K562 (cell line): ENCODE measurements around the gene H2AZ2. TPM values are rescaled to one million over a fixed set of nuclear protein-coding genes. Genes with fewer than 3 reads are reported as not detected.

Experiments used
- BMI1 ChIP-seq: fragments of 150-350 bp; IDR thresholded peaks from 2 replicates; pipeline ENCODE4 v1.6.1; 2014; ENCODE audit warnings: low read length
- CAMTA2 ChIP-seq: fragments of 250-450 bp; sonication (Bioruptor Pico); conservative IDR thresholded peaks from 2 replicates; pipeline ENCODE4 v1.5.1; 2022
- CREM ChIP-seq: IDR thresholded peaks from 2 replicates; pipeline ENCODE4 v1.6.1; 2014; ENCODE audit warnings: antibody characterized with exemption, low read depth
- ETV5 ChIP-seq: sonication (generic); formaldehyde crosslinking; IDR thresholded peaks from 2 replicates; pipeline ENCODE4 v1.4.0; 2020; ENCODE audit warnings: low read depth, mild to moderate bottlenecking, missing genetic modification reagents
- EWSR1 ChIP-seq: fragments of 450-650 bp; IDR thresholded peaks from 2 replicates; pipeline ENCODE4 v1.6.1; 2018; ENCODE audit warnings: borderline replicate concordance, mild to moderate bottlenecking, low read depth, moderate library complexity; ENCODE audit not compliant: partially characterized antibody
- EZH2 ChIP-seq: IDR thresholded peaks from 2 replicates; pipeline ENCODE4 v1.6.1; 2012; ENCODE audit warnings: low read depth, mild to moderate bottlenecking, inconsistent platforms, low read length, borderline replicate concordance
- HMG20A ChIP-seq: fragments of 450-650 bp; formaldehyde crosslinking; conservative IDR thresholded peaks from 2 replicates; pipeline ENCODE4 v1.4.0; 2020; ENCODE audit warnings: mild to moderate bottlenecking, mixed read lengths
- KAT7 ChIP-seq: sonication (generic); formaldehyde crosslinking; IDR thresholded peaks from 2 replicates; pipeline ENCODE4 v1.8.0; 2022; ENCODE audit warnings: missing genetic modification reagents, mild to moderate bottlenecking, borderline replicate concordance
- KLF13 ChIP-seq: fragments of 450-650 bp; IDR thresholded peaks from 2 replicates; pipeline ENCODE4 v1.6.1; 2016; ENCODE audit warnings: missing genetic modification characterization, low read depth, mild to moderate bottlenecking, missing compliant biosample characterization, moderate library complexity, borderline replicate concordance
- MYNN ChIP-seq, 2 experiments: sonication (generic); formaldehyde crosslinking in 1 of 2; IDR thresholded peaks; 2 replicates each; pipeline versions ENCODE4 v1.5.0 to v1.6.1; 2016 to 2020; ENCODE audit warnings: antibody characterized with exemption in 1 of 2, missing genetic modification reagents in 1 of 2
- TCF7L2 ChIP-seq: fragments of 150-350 bp; IDR thresholded peaks from 2 replicates; pipeline ENCODE4 v1.6.1; 2016; ENCODE audit warnings: low read depth, mild to moderate bottlenecking, low read length, moderate library complexity
- TEAD4 ChIP-seq, 2 experiments: sonication (generic) in 1 of 2; formaldehyde crosslinking in 1 of 2; IDR thresholded peaks; 2 replicates each; pipeline versions ENCODE4 v1.6.1 to v1.8.0; 2012 to 2022; ENCODE audit warnings: borderline replicate concordance in 1 of 2, inconsistent platforms in 1 of 2, low read length in 1 of 2, mild to moderate bottlenecking in 1 of 2, missing genetic modification reagents in 1 of 2
- XRCC5 ChIP-seq: fragments of 200-400 bp; formaldehyde crosslinking; IDR thresholded peaks from 2 replicates; pipeline ENCODE4 v1.6.1; 2017; ENCODE audit warnings: low read depth, mild to moderate bottlenecking, low read length
- ZNF143 ChIP-seq: sonication (generic); formaldehyde crosslinking; IDR thresholded peaks from 2 replicates; pipeline ENCODE4 v1.9.0; 2022; ENCODE audit warnings: mild to moderate bottlenecking, missing genetic modification reagents
- ZNF780A ChIP-seq: fragments of 250-450 bp; sonication (Bioruptor Pico); IDR thresholded peaks from 2 replicates; pipeline ENCODE4 v1.5.0; 2021; ENCODE audit warnings: mild to moderate bottlenecking
- polyA plus RNA-seq, 8 experiments: library from polyadenylated mRNA; depleted of rRNA in 4 of 8; stranded (reverse) in 5 of 8; unstranded in 3 of 8; fragments of >200 nt; fragmentation: Nextera tagmentation in 2 of 8; fragmentation: Illumina TruSeq in 1 of 8; extraction: Ambion mirVana in 2 of 8; extraction: Trizol in 1 of 8; gene quantifications; 2 replicates each; pipeline versions ENCODE4 v1.2.1 to v1.2.3, GENCODE V29; 2011 to 2014; ENCODE audit warnings: inconsistent platforms in 1 of 8, missing spikeins in 1 of 8
- total RNA-seq, 7 experiments: library from RNA; depleted of rRNA in 6 of 7; stranded (reverse); fragments of >200 nt in 6 of 7; fragmentation: Illumina TruSeq in 2 of 7; extraction: Trizol in 2 of 7; gene quantifications; 2 replicates each; pipeline versions ENCODE4 v1.2.1 to v1.2.3, GENCODE V29; 2011 to 2021; ENCODE audit warnings: low replicate concordance in 1 of 7
- TF ChIP-seq, protein P1 (sequence below): fragments of 450-650 bp; formaldehyde crosslinking; IDR thresholded peaks from 2 replicates; pipeline ENCODE4 v1.4.0; 2020; ENCODE audit warnings: mild to moderate bottlenecking, moderate library complexity
- TF ChIP-seq, protein P2 (sequence below), 2 experiments: fragments of 450-650 bp; IDR thresholded peaks; 2 replicates each; pipeline ENCODE4 v1.6.1; 2016; ENCODE audit warnings: mild to moderate bottlenecking in 2 of 2, borderline replicate concordance in 1 of 2, low read depth in 1 of 2, moderate library complexity in 1 of 2

Gene H2AZ2
- total and polyA plus RNA-seq, 9 of the 15 experiments (the other 6 are each of a cell fraction or from before 2014, with no cell fraction given), result 105 to 382 (median 286) TPM

DNA sequence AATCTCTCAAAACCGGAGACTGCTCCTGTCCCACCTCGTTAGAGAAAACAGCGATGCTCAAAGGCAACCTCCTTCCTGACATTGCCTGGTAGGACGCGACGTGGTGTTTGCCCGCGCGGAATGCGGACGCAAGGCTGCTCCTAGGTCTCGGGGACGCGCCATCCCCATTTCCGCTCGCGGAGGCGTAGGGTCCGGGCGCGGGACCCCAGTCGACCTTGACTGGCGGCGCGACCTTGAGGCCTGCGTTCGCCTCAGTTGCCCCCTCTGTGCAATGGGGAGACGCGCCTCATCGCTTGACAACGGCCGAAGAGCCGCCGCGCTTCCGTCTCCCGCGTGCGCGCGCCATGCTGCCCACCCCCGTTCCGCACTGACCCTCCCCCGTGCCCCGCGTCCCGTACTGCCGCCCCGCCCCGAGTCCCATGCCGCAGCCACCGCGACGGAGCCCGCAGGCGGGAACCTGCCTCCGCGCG lies 51.8 kb downstream of the H2AZ2 start (continued):
- TF ChIP-seq KAT7 (CRISPR knock-in tag) (no peak), ETV5 (no peak; the same call in none of the 2 replicates), ZNF143 (CRISPR knock-in tag) (no peak), HMG20A (no peak), BMI1 (no peak), EWSR1 (no peak), MYNN (IDR thresholded peaks at IDR 0.05) (no peak; the same call in 1 of the 2 replicates), MYNN (CRISPR knock-in tag; IDR thresholded peaks at IDR 0.05) (no peak), CAMTA2 (CRISPR knock-in tag) (no peak), ZNF780A (CRISPR knock-in tag) (no peak), TCF7L2 (no peak), XRCC5 (no peak), KLF13 (tag) (no peak), CREM (peak; percentile 45; the same call in 1 of the 2 replicates), EZH2 (no peak), TEAD4 (IDR thresholded peaks at IDR 0.05; ENCODE audit: low read length) (peak; percentile 61; the same call in 1 of the 2 replicates), TEAD4 (CRISPR knock-in tag; IDR thresholded peaks at IDR 0.05; ENCODE audit: borderline replicate concordance) (no peak)
- TF ChIP-seq, protein P1, sequence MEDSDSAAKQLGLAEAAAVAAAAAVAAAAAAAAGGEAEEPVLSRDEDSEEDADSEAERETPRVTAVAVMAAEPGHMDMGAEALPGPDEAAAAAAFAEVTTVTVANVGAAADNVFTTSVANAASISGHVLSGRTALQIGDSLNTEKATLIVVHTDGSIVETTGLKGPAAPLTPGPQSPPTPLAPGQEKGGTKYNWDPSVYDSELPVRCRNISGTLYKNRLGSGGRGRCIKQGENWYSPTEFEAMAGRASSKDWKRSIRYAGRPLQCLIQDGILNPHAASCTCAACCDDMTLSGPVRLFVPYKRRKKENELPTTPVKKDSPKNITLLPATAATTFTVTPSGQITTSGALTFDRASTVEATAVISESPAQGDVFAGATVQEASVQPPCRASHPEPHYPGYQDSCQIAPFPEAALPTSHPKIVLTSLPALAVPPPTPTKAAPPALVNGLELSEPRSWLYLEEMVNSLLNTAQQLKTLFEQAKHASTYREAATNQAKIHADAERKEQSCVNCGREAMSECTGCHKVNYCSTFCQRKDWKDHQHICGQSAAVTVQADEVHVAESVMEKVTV (CRISPR knock-in tag), result no peak
- TF ChIP-seq, protein P2, sequence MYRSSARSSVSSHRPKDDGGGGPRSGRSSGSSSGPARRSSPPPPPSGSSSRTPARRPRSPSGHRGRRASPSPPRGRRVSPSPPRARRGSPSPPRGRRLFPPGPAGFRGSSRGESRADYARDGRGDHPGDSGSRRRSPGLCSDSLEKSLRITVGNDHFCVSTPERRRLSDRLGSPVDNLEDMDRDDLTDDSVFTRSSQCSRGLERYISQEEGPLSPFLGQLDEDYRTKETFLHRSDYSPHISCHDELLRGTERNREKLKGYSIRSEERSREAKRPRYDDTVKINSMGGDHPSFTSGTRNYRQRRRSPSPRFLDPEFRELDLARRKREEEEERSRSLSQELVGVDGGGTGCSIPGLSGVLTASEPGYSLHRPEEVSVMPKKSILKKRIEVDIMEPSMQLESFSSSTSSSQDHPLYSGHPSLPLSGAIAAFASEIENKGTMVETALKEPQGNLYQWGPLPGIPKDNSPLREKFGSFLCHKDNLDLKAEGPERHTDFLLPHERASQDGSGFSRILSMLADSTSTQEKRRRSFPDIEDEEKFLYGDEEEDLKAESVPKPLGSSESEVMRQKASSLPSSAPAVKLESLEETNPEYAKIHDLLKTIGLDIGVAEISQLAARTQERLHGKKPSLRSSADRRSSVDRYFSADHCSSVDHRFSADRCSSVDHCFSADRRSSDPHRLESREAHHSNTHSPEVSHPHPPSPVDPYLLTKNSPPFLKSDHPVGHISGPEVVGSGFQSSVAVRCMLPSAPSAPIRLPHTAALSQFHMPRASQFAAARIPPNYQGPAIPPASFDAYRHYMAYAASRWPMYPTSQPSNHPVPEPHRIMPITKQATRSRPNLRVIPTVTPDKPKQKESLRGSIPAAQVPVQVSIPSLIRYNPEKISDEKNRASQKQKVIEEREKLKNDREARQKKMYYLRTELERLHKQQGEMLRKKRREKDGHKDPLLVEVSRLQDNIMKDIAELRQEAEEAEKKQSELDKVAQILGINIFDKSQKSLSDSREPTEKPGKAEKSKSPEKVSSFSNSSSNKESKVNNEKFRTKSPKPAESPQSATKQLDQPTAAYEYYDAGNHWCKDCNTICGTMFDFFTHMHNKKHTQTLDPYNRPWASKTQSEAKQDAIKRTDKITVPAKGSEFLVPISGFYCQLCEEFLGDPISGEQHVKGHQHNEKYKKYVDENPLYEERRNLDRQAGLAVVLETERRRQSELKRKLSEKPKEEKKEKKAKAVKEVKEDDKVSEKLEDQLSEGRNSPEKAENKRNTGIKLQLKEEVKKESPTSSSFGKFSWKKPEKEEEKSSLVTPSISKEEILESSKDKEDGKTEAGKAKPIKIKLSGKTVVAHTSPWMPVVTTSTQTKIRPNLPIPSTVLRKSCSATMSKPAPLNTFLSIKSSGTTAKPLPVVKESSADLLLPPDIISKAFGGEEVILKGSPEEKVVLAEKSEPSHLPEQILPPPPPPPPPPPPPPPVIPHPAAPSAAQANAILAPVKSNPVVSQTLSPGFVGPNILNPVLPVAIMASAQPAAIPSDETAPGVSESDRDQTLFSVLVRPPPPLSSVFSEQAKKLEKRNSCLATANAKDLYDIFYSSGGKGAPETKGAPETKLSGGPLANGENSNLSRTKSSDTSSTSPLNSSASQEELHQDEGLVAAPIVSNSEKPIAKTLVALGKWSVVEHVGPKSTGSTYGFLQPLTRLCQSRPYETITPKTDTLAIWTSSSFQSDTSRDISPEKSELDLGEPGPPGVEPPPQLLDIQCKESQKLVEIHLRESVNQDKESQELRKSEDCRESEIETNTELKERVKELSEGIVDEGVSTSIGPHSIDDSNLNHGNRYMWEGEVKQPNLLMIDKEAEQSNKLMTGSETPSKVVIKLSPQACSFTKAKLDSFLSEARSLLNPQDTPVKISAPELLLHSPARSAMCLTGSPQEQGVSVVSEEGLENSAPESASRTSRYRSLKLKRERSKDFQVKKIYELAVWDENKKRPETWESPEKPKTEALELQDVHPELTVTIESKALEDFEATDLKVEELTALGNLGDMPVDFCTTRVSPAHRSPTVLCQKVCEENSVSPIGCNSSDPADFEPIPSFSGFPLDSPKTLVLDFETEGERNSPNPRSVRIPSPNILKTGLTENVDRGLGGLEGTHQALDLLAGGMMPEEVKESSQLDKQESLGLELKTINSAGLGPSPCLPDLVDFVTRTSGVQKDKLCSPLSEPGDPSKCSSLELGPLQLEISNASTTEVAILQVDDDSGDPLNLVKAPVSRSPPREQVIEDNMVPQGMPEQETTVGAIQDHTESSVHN (IDR thresholded peaks at IDR 0.05; ENCODE audit: borderline replicate concordance in 1 of 2, low read depth in 1 of 2), result no peak
